DOHH2 (cell line): ENCODE results near the gene PEX14.

ENCODE experiments used
- CTCF ChIP-seq: fragments of 200-600 bp; sonication (generic); IDR thresholded peaks from one replicate; pipeline ENCODE4 v1.5.1; 2014; ENCODE audit warnings: antibody characterized with exemption, mild to moderate bottlenecking, low read depth, low read length; ENCODE audit not compliant: poor library complexity, severe bottlenecking
- EZH2phosphoT487 ChIP-seq: fragments of 200-600 bp; sonication (generic); IDR thresholded peaks from 2 replicates; pipeline ENCODE4 v1.6.1; 2017; ENCODE audit warnings: borderline replicate concordance, mild to moderate bottlenecking, antibody characterized with exemption, low read length, moderate library complexity, mixed read lengths

- TF ChIP-seq CTCF: no peak
- no peak for TF ChIP-seq EZH2phosphoT487
Observed at GRCh38 chr1:10520952-10521351, 46.2 kb downstream of the PEX14 start.
